ENCODE data around the gene SSBP2.
A peak's percentile ranks its signal among the peaks of the same experiment; 100 is the strongest.

GRCh38 chr5:81425569-81425968 is 325.3 kb downstream of the SSBP2 start:
- peak; percentile 51 to 70 (median 55) for TF ChIP-seq CTCF (IDR thresholded peaks at IDR 0.05)
- no peak for TF ChIP-seq POLR2AphosphoS5 (IDR thresholded peaks at IDR 0.05)
- TF ChIP-seq POLR2A (IDR thresholded peaks at IDR 0.05), result no peak
